HG02798 (cell line): Measurements from ENCODE around the gene SH2D6.
"Not testable (repeated sequence)": the region's sequence is repeated elsewhere in the genome, so short reads cannot be mapped to it uniquely, and the experiment has no call there.

Source experiments
- ATAC-seq: cut with Tn5 transposase; IDR thresholded peaks from one replicate; pipeline ENCODE4 v1.9.1; 2021; ENCODE audit warnings: mild to moderate bottlenecking; ENCODE audit not compliant: unreplicated experiment, poor library complexity

The SH2D6 gene

DNA sequence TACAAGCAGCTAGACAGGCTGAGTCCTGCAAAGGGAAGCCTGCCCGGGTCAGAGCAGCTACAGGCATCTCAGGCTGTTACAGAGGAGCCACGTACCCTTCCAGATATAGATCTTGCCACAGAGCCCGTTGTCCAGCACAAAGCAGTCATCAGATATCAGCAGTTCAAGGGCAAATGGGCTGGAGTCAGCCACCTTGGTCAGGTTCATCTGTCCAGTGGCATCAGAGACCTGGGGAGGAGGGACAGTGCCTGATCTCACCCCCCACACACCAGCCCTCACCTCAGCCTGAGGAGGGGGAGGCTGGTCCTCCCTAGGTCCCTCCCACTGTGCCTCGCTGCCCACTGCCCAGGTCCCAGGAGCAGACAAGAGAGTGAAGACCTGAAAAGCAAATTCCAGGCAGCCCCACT lies 20.6 kb upstream of the SH2D6 start:
- no peak for ATAC-seq

DNA sequence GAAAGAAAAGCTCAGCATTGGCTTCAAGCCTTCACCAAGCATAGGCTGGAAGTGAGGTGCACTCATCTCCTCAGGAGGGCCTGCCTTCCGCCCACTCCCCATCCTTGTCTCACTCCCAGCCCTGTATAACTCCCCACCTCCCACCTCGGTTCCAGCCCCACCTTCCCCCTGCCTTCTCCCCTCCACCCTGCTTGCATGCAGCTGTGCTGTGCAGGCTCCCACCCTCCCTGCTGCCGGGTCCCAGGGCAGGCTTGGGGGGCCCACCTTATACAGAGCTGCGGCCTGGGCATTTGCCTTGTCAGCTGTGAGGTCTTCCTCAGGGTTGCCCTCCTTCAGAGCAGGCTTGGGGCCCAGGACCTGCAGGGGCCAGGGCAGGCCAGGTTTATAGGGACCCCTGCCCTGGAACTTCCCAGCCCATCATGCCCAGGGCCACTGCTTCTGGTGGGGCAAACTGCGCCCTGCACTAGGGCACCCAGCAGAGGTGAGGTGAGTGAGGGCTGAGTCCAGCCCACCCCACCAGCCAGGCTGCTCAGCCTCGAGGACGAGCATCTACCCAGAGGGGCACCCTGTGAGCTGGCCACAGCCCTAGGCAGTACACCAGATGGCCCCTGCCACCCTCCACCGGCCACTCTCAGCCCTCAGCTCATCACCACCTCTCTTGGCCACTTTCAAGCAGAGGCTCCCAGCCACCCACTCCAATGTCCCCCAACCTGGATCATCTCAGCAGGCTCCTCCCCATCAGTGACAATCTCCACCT lies 19.9 kb upstream of the SH2D6 start:
- no peak for ATAC-seq

DNA sequence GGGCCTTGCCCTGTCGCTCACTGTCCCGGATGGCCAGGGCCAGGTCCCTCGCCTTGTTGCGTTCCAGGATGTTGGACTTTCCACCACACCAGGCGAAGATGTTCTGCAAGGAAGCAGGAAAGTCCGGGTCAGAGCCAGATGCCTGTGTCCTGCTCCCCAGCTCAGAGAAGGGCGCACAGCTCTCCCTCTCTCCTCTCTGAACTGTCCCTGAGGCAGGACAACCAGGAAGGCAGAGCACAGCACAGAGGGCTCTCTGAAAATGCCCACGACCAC lies 19.4 kb upstream of the SH2D6 start:
- ATAC-seq: no peak

DNA sequence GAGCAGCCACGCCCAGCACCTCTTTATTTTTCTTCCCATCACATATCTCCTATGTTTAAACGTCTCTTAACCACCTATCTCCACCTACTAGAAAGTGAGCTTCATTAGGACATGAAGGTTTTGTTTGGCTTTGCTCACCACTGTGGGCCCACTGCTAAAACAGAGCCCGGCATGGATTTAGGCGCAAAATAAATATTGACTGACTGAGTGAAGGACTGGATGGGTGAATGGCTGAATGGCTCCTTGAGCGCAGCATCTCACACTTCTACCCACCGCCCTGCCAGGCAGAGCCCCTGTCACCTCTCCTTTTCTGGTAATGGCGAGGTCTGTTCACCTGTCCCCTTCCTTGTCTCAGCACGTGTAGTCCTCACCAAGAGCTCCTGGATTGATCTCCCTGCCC lies 18.5 kb upstream of the SH2D6 start:
- ATAC-seq: no peak

DNA sequence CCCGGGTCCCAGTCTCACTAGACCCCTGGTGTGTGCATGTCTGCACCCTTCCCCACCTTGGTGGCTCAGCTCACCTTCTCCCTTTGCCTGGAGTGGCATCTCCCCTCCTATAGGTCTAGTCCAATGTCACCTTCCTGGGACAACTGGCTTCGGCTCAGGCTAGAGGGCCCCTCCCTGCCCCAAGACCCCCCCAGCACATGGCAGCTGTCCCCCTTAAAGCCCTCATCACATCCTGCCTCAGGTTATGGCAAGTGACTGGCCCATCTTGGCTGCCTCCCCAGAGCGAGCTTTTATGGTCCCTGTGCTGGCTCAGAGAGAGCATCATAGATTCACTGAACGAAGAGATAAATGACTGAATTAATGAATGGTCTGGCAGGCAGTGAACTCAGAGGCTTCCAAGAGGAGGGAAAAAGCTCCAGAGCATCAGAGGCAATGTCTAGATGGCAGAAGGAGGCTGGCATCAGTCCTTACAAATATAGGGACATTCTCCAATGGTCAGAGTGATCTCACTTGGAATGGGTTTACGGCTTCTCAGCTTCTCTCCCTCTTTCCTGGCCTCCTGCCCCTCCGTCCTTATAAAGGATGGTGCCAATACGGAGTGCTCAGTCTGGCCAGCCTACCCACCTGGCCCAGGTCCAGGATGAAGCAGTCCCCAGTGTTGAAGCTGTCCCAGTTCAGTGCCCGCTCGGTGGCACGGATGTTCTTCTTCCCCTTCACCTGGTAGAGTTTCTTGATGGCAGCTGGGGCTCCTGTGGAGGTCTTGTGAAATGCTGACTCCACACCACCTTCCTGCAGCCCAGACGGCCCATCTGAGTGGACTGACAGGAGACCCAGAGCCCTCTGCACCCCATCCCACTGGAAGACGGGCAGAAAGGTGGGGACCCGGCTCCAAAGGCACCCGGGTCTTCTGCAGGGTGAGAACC lies 17.7 kb upstream of the SH2D6 start:
- no peak for ATAC-seq

DNA sequence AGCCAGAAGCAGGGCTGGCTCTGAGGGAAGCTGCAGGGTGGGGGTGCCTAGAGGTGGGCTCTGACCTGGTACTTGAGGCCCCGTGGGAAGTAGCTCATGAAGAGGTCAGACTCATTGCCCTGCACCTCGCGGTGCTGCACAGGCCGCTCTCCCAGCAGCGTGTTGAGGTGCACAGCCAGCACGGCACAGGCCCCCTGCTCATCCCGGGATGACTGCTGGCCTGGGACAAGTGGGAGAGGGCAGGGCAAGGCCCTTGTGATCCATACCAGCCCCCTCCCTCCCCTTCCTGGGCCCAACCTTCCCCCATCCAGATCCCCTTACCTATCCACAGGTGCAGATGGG lies 17.1 kb upstream of the SH2D6 start:
- no peak for ATAC-seq

DNA sequence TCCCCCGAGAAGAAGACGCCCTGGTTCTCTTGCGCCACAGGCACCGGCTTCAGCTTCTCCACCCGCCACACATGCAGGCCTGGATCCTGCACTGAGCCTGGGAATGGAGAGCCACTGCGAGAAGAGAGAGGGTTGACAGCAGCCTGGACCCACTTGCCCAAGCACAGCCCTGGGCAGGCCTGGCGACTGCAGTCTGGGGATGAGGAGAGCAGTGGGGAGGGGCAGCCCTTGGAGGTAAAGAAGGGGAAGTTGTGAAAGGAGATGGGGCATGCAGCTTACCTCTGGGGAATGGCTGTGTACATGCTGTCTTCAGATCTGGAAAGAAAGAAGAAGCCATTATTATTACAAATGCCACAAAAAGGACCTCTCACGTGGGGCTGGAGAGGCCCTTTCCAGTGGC lies 16.7 kb upstream of the SH2D6 start:
- ATAC-seq: no peak

DNA sequence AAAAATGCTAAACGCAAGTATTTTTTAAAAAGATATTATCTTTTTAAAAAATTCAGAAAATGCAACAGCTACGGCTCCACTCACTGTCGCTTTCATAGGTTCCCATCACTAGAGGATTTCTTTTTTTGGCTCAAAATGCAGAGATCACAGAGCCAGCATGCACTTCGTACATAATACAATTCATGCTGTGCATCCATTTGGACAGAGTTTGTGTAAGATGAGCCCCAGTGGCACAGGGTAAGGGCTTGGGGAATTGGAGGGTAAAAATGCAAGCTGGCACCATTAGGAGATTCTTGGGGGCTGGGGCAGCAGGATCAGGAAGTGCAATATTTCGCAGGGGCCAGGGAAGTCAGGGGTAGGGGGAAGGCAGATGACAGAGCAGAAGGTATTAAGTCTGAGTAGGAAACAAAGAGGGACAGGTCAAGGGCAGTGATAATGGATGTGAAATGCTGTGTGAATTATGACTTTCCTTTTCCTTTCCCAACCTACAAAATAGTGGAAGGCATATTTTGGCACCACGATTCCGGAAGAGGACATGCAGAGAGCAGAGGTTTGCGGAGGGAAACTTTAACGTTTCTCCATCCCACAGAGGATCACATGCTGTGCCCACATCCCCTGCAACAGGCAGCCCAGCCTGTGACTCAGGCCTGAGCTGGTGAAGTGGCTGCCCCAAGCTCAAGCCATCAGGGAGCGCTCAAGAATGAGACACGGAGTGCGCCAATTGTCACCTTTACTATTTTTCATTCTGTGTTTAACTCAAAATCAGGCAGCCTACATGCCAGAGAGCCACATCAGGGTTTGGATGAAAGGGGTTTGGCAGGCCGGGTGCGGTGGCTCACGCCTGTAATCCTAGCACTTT lies 13.1 kb upstream of the SH2D6 start:
- peak; percentile 48 for ATAC-seq

DNA sequence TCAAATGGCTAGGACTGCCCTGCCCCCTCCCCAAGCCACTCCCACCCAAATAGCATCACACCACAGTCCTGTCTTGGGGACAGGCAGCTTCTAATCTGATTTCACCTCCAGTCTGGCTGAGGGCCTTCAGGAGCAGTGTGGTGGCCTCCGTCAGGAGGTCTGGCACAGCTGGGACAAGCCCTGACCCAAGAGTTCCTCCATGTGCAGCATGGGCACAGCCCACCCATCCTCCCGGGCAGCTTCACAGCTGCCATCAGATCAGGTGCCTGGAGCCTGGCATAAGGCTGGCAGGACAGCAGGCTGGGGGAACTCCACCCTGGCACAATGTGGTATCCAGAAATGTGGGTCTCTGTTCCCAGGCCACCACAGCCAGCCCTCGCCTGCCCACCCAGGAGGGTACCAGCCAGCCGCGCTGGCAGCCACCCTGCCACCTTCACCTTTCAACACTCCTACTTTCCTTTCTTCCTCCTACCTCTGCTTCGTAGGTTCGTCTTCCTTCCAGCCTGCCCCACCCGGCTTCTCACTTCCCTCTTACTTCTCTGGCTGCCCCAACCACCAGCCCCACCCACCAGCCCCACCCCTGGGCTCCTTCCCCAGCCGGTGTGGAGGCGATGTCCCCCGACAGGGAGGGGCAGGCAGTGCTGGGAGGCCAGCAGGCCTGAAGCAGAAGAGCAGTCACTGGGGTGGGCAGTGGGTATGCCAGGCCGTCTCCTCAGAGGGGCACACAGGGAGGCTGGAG lies 8.5 kb upstream of the SH2D6 start, which contains the start of gene CAPG:
Gene CAPG, minus strand, starts transcription at position 522 of the 739 bp plus-strand sequence. CDS start 8,221 bp downstream, outside the sequence.
- peak; percentile 70 for ATAC-seq

DNA sequence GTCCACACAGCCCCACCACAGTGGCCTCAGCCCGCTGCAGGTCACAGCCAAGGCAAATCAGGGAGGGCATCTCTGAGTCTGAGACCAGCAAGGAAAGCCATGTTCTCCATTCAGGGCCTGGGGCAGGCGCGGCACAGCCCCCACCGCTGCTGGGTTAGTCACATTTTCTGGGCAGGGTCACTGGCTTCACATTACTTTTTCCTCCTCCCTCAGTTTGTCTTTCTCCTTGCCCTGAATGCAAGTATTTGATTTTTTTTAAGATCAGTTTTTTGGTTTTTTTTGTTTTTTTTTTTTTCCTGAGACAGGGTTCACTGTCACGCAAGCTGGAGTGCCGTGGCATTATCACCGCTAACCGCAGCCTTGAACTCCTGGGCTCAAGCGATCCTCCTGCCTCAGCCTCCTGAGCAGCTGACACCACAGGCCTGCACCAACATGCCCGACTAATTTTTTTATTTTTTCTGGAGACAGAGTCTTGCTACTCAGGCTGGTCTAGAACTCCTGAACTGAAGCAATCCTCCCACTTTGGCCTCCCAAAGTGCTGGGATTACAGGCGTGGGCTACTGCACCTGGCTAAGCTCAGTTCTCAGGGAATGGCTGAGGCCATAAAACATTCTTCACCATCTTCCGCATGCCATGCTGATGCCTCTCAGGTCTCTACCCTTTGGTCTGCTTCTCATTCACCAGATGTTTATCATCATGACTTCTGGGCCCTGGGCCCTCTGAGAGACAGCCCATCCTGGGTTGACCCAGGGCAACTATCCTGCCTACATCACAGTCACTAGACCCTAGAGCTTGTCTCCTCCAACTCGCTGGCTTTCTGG lies 7.7 kb upstream of the SH2D6 start:
- ATAC-seq: no peak

DNA sequence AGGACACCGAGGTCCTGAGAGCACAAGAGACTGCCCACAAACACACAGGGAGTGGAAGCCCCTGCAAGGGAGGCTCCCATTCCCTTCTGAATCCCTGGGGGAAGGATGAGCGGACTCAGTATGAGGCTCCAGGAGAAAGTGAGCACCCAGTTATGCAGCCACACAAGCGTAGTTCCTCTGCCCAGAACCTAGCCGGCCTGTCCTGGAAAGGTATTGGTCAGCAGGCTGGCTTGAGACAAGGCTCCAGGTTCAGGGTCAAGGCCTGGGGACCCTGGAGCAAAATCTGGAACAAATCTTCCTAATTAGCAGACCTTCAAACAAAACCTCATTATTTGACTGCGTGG lies 7.1 kb upstream of the SH2D6 start:
- ATAC-seq: no peak

DNA sequence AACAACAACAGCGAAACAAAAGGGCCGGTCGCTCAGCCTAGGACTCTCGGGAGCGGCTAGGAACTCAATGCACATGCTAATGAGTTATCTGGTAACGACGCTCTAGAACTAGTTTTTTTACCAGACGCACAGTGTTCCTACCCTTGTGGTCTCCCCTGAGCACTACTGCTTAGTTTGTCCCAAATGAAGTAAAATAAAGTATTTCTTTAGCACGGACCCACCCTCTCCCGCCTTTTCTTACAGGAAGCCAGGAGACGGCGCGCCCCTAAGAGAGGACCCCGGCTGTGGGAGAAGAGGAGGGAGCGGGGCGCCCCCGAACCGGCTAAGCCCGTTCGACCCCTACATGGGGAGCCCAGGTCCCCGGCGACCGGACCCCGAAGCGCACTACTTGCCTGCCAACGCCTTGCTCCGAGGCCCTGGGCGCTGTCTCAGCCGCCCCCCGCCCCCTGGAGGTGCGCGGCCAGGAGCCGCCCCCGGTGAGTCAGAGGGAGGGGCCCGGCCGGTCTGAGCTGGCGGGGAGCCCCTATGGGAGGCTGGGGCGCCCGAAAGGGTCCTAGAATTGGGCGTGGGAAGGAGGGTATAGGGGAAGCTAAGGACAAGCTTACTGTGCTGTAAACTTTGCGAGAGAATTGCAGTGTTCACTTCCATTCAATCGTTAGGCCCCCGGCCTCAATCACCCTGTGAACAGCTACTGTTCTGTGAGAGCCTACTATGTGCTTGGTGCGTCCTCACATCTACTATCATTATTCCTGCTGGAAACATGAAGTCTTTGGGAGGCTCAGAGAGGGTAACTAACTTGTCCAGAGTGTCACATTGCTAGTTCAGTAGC lies 4.7 kb upstream of the SH2D6 start:
- ATAC-seq: no peak

DNA sequence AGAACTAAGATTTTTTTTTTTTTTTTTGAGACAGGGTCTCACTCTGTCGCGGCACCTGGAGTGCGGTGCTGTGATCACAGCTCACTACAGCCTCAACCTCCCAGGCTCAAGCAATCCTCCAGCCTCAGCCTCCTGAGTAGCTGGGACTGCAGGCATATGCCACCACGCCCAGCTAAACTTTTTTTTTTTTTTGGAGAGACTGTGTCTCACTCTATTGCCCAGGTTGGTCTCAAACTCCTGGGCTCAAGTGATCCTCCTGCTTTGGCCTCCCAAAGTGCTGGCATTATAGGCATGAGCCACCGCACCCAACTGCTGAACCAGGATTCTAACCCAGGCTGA lies 4.1 kb upstream of the SH2D6 start:
- ATAC-seq: not testable (repeated sequence)

DNA sequence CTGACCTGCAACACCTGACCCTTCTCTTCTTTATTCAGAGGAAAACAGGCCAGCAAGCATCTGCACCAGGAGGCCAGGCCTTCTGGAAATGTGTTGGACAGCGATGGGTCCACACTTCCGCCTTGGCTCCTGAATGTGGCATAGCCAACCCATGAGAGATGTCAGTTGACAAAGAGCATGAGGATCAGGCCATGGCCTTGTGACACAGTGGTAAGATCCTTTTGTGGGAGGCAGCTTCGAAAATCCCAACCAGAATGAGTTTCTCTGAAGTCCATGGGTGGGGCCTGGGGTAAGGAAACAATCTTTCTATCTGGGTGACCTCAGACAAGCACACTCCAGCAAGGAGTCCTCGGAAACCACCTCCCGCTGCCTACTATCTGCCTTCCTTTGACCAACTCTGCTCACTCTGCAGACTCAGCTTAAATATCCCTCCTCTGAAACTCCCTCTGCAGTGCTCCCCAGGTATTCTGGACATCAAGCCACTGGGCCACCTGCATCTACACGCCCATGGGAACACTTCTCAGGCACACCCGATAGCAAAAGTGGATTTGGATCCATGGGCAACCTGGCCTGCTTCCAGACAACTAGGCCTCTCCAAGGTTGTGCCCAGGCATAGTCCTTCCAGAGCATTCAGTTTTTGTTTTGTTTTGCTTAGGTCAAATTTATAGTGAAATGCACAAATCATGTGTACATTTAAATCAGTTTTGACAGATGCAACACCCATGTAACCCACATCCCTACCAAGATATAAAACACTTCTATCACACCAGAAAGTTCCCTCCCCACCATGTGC lies 3.6 kb upstream of the SH2D6 start:
- ATAC-seq: no peak

DNA sequence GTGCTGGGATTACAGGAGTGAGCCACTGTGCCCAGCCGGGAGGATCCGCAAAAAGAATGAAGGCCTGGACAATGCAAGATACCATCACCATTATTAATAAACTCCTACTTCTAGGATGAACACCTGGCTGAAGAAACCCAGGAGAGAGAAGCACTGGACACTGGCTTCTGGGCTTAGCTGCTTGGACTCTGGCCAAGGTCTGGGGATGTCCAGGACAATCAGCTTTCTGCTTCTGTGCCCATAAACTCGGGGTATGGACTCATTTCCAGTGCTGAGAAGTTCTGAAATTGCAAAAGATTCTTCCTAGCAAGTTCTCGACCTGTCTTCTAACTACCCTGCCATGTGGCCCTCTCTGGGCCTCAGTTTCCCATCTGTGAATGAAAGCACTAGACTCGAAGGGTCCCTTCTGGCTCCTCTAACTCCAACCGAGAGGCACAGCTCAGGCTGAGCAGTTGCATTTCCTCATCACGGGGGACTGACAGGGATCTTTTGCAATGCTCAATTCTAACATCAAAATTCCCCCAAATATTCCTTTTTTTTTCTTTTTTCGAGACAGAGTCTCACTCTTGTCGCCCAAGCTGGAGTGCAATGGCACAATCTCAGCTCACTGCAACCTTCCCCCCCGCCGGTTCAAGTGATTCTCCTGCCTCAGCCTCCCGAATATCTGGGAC lies 2.4 kb upstream of the SH2D6 start:
- no peak for ATAC-seq

DNA sequence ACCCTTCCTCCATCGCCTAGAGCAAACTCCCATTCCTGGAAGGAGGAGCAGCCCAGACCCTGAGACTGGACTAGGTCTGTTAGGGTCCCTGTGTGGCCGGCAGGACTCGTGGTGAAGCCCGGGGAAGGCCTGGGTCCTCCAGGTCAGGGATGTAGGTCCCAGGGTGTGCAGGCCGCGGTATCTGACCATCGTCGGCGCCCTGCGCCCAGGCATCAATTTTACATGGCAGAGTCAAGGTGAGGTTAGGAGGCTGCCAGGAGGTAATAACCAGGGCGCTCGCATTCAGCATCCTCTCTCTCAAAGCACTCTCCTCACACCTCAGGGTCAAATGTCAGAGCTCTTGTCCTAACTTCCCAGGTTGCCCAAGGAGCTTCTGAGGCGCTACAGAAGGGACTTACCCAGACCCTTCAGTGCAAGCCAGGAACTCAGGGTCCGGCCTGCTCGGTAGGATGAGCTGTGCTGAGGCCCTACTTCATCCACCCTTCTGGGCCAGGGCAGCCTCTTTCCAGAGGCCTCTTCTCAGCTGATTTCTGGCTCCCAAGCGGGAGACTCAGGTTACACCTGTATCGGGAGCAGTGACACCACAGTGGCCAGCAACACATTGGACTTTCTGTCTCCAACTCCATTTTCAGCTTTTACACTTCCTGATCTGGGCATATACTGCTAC lies 628 bp downstream of the SH2D6 start:
- ATAC-seq: no peak
